ENCODE measurements around the gene AGR3.

The AGR3 gene

DNA sequence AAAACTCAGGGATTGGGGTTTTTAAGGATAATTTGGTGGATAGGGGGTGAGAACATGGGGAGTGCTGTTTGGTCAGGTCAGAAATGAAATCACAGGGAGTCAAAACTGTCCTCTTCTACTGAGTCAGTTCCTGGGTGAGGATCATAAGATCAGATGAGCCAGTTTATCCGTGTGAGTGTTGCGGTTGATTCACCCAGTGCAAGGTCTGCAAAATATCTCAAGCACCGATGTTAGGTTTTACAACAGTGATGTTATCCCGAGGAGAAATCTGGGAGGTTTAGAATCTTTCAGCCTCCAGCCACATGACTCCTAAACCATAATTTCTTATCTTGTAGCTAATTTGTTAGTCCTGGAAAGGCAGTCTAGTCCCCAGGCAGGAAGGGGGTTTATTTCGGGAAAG, 45.3 kb downstream of the AGR3 start:
- no peak for DNase-seq (ENCODE audit: low spot score)

DNA sequence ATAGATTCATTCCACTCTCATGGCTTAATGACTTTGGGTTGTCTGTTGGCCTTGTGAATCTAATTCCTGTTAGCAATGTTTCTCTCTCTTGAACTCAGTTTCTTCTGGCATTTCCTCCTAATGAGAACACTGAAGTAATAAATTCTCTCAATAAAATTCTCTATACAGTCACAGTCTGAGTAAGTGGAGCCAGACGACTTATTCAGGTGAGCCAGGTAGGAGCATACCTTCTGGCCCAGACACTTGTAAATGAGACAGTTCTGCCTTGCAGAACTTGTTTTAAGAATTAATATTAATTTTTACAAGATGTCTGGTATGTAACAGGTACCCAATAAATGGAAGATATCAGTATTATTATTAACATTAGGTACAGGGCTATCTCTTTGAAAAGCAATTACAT, 48.4 kb downstream of the AGR3 start:
- DNase-seq (ENCODE audit: low spot score), result no peak

DNA sequence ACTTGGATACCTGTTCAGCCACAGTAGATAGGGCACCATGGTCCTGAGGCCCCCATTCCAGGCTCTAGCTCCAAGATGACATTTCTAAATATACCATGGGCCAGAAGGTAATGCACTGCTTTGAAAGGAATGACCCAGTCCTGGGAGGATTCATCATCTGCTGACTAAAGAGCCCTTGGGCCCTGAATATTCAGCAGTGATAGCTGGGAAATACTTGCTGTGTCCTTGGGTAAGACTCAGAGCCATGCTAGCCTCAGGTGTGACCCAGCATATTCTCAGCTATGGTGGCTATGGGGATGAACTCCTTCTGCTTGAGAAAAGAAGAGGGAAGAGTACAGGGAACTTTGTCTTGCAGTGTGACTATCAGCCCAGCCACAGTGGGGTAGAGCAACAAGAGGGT, 55.7 kb downstream of the AGR3 start:
- no peak for DNase-seq (ENCODE audit: low spot score)

DNA sequence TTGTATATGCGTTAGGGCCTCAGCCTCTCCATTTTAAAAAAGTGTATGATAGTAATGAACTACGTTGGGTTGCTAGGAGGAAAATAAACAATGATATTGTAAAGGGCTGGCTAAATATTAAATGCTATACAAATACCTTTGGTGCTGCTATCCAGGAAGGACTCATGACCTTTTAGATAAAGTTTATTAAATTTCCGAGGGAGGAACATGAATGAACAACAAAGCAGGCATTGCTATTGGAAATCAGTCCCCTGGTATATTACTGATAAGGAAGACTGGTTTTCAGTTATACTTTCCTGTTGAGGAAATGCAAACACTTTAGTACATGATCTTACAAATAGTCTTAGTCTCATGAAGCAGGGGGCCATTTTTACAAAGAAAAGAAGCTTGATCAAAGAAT, 59.8 kb downstream of the AGR3 start:
- DNase-seq (ENCODE audit: low spot score), result no peak

- no peak for DNase-seq (ENCODE audit: low spot score)
Observed at GRCh38 chr7:16818732-16819131, 63.1 kb downstream of the AGR3 start.

DNA sequence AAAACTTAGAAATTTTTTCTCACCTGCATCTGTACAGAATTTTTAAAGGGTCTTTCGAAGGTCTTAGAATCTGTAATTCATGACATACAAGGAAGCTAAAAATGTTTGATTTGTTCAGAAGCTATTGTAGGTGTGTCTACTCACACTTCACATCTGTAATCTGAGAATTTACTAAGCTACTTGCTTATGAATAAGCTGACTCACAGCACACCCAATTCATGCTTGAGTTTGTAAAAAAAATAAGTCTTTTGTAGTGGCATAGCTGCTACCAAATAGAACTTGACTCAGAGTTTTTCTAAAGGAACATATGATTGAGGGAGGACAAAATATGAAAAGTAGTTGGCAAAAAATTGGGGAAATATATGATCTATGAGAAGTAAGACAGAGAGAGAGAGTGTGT, 64.2 kb downstream of the AGR3 start:
- no peak for DNase-seq (ENCODE audit: low spot score)

DNA sequence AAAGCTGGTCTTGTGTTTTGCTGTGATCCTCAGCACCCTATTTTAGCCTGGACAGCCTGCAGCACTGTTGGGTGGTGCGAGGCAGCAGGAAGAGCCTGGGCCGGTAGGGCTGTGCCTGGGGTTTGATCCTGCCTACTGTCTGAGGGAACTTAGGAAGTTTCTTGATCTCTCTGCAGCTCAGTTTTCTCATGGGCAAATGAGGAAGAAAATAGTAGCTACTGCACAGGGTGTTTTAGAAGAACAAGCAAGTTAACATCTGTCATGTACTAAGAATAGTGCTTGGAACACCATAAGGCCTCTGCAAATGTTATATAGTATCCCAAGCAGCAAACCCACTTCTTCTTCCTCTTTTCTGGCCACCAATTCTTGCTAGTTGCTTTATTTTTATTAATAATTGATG, 65.0 kb downstream of the AGR3 start:
- DNase-seq (ENCODE audit: low spot score), result no peak

GRCh38 chr7:16815001-16815400, 66.8 kb downstream of the AGR3 start:
- DNase-seq (ENCODE audit: low spot score), result no peak

- DNase-seq (ENCODE audit: low spot score), result no peak
Observed at GRCh38 chr7:16813232-16813616, 68.6 kb downstream of the AGR3 start.

- no peak for DNase-seq (ENCODE audit: low spot score)
Observed at GRCh38 chr7:16812542-16813231, 69.1 kb downstream of the AGR3 start.

GRCh38 chr7:16811551-16811950, 70.2 kb downstream of the AGR3 start:
- DNase-seq (ENCODE audit: low spot score), result no peak

- no peak for DNase-seq (ENCODE audit: low spot score)
Observed at GRCh38 chr7:16810573-16810972, 71.2 kb downstream of the AGR3 start.

GRCh38 chr7:16810112-16810511, 71.7 kb downstream of the AGR3 start:
- DNase-seq (ENCODE audit: low spot score), result no peak
